Gastrocnemius medialis (tissue), 4 donors: ENCODE results near the gene ATF6.

Experiments
- POLR2A ChIP-seq, 2 donors: fragments of 450-650 bp; IDR thresholded peaks; one replicate each; pipeline ENCODE4 v1.6.1; 2017; ENCODE audit warnings: antibody characterized with exemption in 2 of 2, mild to moderate bottlenecking in 2 of 2, moderate library complexity in 2 of 2
- TF ChIP-seq, protein P1 (sequence below), 5 experiments: fragments of 450-650 bp in 3 of 5; fragments of 200-600 bp in 2 of 5; sonication (generic) in 2 of 5; IDR thresholded peaks in 4 of 5; conservative IDR thresholded peaks in 1 of 5; 1 replicate in 4 of 5; 2 replicates in 1 of 5; pipeline ENCODE4 v1.5.1; 2016 to 2019; ENCODE audit warnings: antibody characterized with exemption in 5 of 5, mild to moderate bottlenecking in 3 of 5, moderate library complexity in 3 of 5

DNA sequence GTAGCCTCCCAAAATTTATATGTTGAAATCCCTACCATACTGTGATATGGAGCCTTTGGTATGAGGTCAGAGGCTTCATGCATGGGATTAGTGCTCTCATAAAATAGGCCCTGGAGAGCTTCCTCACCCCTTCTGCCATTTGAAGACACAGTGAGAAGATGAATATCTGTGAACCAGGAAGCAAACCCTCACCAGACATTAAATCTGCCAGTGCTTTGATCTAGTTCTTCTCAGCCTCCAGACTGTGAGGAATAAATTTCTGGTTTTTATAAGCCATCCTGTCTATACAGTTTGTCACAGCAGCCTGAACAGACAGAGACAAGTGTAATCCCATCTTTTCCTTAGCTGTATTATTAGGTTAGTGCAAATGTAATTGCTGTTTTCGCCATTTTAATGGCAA lies 169.1 kb downstream of the ATF6 start:
- TF ChIP-seq POLR2A (IDR thresholded peaks at IDR 0.05), result no peak
- TF ChIP-seq, protein P1, sequence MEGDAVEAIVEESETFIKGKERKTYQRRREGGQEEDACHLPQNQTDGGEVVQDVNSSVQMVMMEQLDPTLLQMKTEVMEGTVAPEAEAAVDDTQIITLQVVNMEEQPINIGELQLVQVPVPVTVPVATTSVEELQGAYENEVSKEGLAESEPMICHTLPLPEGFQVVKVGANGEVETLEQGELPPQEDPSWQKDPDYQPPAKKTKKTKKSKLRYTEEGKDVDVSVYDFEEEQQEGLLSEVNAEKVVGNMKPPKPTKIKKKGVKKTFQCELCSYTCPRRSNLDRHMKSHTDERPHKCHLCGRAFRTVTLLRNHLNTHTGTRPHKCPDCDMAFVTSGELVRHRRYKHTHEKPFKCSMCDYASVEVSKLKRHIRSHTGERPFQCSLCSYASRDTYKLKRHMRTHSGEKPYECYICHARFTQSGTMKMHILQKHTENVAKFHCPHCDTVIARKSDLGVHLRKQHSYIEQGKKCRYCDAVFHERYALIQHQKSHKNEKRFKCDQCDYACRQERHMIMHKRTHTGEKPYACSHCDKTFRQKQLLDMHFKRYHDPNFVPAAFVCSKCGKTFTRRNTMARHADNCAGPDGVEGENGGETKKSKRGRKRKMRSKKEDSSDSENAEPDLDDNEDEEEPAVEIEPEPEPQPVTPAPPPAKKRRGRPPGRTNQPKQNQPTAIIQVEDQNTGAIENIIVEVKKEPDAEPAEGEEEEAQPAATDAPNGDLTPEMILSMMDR (IDR thresholded peaks at IDR 0.05 in 4 of 5, conservative IDR thresholded peaks at IDR 0.05 in 1 of 5), result no peak
